ENCODE data around the gene SPEN.

DNA sequence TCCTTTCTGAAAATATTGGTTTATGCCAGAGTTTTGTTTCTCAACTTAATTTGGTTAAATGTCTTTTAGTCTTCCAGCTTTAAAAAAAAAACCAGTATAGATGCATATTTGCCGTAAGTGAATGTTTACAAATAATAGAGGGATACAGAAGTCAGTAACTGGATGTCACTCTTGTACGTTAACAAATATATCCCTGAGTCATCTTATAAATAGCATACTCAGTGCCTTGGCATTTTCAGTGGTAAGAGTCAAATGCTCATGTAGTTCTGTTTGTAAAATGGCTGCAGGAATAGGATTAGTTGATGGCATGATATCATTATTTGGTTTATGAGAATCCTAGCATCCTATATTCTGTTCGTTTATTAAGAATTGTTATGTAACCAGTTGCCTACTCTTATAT lies 55.4 kb downstream of the SPEN start:
- TF ChIP-seq, protein P1, sequence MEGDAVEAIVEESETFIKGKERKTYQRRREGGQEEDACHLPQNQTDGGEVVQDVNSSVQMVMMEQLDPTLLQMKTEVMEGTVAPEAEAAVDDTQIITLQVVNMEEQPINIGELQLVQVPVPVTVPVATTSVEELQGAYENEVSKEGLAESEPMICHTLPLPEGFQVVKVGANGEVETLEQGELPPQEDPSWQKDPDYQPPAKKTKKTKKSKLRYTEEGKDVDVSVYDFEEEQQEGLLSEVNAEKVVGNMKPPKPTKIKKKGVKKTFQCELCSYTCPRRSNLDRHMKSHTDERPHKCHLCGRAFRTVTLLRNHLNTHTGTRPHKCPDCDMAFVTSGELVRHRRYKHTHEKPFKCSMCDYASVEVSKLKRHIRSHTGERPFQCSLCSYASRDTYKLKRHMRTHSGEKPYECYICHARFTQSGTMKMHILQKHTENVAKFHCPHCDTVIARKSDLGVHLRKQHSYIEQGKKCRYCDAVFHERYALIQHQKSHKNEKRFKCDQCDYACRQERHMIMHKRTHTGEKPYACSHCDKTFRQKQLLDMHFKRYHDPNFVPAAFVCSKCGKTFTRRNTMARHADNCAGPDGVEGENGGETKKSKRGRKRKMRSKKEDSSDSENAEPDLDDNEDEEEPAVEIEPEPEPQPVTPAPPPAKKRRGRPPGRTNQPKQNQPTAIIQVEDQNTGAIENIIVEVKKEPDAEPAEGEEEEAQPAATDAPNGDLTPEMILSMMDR (IDR thresholded peaks at IDR 0.05), result no peak
- no peak for TF ChIP-seq POLR2A (IDR thresholded peaks at IDR 0.05)
